Stimulated activated CD8-positive, alpha-beta memory T cell treated with anti-CD3 and anti-CD28 coated beads, Interleukin-2, amount 100 ng/mL, for 1 hour (primary cell): ENCODE results near the gene TRANK1.

Experiments used
- DNase-seq, 2 donors: peaks; one replicate each; pipeline ENCODE4 v3.0.0-alpha.2; 2020; ENCODE audit warnings: low read depth in 2 of 2

The TRANK1 gene

DNA sequence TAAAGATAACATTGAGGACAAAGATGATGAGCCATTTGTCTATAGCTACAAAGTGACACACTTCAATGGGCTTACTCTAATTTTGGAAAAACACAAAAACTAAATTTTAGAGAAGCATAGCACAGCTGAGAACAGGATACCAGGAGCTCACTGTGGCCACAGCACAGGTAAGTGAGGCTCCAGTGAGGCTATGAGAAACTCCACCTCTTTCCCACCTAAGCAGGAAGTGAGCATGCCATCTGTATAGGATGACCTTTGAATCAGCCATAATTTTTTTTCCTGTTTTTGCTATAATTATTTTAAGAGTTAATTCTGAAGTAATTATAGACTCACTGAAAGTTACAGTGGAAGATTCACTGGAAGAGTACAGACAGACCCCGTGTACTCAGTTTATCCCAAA lies 98.4 kb downstream of the TRANK1 start:
- DNase-seq = no peak

GRCh38 chr3:36843065-36844051 lies 101.5 kb downstream of the TRANK1 start:
- peak in 1 of 2 donors; percentile 5 for DNase-seq

DNA sequence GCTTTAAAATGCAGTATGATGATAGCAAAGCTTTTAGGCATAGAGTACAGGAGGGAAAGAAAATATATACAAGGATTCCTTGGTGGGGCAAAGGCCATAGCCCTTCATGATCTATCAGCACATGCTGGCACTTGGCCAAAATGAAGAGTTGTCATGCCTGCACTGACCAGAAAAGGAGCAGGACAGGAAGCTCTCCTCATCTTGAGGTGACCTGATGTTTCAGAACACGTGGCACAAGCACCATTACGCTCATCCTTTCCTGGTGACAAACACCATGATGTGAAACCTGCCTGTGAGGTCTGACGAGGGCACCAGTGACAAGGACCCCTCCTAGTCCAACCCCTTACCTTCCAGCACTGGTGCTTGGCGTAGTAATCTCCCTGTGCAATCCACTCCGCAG lies 102.6 kb downstream of the TRANK1 start:
- DNase-seq = no peak

DNA sequence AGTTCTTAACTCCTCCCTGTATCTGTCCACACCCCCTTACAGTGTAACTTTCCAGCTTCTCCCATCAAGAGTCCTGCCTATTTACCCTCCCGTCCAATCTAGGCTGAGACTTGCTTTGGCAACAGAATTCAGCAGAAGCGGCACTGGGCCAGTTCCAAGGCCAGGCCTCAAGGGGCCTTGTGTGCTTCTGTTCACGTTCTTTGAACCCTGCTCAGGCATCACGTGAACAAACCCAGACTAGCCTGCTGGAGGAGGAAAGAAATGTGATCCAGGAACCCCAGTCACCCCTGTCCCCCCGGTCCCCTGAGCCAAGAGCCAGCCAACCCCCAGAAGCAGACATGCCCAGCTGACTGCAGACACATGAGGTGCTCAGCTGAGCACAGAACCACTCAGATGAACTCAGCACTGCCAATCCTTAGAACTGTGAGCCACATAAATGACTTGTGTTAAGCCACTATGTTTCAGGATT lies 104.4 kb downstream of the TRANK1 start:
- DNase-seq = no peak

GRCh38 chr3:36837089-36837488 lies 107.8 kb downstream of the TRANK1 start:
- DNase-seq = no peak

DNA sequence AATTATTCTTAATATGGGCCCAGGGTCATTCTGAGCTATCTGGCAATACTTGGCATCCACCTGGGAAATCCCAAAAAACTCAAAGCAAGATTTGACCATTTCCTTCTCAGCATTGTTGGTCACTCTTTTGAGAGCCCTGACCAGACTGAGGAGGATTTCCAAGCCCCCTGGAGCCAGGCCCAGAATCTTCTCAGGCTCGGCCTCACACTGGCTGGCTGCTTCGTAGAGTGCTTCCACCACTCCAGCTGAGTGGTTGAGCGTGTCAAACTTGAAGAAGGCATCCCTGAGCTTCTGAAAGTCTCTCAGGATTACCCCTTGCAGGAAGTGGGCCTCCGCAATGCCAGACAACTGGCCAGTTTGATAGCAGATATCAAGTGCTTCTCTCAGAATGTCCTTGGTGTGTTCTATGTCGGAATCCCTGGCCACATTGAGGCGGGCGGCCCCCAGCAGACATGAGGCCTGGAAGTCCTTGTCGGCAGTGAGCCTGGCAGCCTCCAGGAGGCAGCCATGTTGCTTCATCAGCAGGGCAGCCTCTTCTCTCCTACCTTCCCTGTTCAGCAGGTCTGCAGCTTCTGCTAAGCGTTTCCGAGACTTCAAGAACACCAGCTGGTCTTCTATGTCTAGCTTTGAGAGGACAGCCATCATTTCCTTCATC lies 111.6 kb downstream of the TRANK1 start:
- DNase-seq = no peak

DNA sequence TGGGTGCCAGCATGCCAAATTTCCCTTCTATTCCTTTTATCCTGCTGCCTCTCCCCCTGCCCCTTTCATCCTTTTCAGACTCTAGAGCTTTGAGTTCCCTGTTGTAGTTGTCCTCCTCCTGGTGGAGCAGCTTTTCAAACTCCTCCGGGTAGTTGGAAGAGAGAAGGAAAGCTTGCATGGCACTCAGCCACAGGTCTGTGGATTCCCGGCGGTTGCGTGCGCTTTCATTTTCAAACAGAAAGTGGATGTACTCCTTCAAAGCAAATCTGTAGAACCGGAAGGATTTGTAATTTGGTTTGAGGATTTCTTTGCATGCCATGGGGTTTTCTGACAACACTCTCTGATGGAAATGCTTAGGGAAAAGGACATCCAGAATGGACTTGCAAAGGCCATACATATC lies 112.4 kb downstream of the TRANK1 start:
- DNase-seq = no peak

- no peak for DNase-seq
Measured at GRCh38 chr3:36827133-36827532, 117.7 kb downstream of the TRANK1 start.

- no peak for DNase-seq
Measured at GRCh38 chr3:36826240-36826639, 118.6 kb downstream of the TRANK1 start.

- no peak for DNase-seq
Measured at GRCh38 chr3:36824443-36824842, 120.4 kb downstream of the TRANK1 start.

DNA sequence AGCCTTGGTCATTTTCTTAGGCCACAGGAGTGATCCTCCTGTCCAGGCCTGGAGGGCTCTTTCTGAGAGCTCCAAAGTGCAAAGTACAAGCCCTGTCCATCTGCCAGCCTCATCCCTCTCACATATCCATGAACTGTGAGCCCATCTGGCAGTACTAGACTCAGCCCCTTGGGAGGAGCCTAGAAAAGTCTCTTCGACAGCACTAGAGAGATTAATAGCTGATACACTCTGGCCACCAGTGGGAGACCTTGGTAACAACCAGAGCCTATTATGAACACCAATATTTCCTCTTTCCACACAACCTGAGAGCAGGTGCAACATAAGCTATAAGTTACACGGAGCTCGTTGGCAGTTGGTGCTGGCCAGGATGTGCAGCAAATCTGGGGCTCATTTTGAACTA lies 121.0 kb downstream of the TRANK1 start:
- no peak for DNase-seq

GRCh38 chr3:36820083-36820482 lies 124.8 kb downstream of the TRANK1 start:
- no peak for DNase-seq

- DNase-seq = no peak
Measured at GRCh38 chr3:36817806-36818533, 126.9 kb downstream of the TRANK1 start.

DNA sequence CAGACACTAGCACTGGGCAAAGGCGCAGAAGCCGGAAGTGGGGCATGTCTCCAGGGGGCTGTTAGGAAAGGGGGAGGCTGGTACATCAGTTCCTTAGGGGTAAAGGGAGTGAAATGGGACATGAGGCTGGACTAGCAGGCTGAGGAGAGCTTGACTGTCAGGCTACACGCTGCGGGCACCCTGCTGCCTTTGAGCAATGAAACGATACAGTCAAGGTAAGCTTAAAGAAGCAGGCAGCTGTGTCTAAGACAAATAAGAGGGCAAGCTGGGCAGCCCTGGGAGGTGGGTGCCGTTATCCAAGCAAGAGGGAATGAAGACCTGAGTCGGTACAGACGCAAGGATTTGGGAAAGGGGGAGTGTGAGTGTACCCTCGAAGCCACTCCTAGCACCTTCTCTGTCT lies 129.5 kb downstream of the TRANK1 start:
- DNase-seq = no peak

GRCh38 chr3:36814776-36815175 lies 130.1 kb downstream of the TRANK1 start:
- DNase-seq = no peak

DNA sequence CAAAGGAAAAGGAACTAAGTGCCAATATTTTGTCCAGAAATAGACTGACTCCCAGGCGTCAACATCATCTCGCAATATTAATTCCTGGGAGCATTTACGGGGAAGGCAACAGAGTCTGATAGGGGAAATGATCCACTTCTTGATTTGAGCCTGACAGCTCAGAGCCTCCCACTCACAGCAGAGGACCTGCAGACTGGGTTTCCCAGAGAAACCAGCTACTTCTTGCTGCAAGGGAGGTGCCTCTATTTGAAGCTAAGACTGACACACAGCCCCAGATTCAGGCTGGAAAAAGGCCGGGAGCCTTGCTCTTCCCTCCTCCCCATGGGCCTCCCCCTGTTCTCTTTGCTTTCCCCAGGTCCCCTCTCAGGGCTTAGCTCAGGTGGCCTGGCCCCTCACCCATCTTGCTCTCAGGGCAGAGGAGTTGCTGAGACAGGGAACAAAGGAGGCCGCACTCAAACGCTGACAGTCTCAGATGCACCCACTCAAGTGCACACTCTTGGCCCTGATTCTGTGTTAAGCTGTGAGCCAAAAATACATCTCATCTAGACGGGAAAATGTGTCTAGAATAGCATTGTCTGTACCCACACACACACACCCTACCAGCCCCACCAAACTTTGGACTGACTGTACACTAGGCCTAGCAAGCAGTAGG lies 130.7 kb downstream of the TRANK1 start:
- no peak for DNase-seq

DNA sequence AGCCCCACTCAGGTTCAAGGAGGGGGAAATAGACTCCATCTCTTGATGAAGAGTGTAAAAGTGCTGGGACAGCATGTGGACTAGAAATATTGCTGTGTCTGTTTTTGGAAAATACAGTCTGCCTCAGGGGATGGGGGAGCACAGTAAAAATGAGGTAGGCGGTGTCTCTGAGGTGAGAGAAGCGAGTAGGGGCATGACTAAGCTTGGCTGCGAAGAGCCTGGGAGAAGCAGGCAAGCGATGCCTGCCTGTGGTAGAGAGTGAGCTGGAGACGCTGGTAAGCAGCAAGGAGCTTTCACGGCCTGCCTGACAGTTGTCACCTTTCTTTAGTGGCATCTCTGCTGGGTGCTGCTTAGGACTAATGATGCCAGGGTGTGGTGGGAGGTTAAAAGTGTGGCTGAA lies 131.5 kb downstream of the TRANK1 start:
- no peak for DNase-seq

DNA sequence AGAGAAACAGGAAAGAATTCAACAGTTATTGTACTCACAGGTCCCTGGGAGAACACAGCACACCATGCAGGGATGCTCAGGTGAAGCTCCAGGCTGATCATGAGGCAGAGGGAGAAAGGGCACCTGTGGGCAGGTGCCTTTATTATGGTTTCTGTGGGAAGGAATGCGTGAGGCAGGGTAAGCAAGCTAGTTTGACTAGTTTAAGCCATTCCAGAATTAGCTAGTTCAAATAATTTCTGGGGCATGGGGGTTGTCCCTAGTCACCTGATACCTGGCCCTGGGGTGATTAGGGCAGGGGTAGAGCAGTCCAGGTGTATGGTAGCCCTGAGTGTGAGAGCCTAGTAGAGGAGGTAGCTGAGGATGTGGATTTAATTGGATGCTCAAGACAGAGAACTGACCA lies 132.6 kb downstream of the TRANK1 start:
- DNase-seq = no peak

DNA sequence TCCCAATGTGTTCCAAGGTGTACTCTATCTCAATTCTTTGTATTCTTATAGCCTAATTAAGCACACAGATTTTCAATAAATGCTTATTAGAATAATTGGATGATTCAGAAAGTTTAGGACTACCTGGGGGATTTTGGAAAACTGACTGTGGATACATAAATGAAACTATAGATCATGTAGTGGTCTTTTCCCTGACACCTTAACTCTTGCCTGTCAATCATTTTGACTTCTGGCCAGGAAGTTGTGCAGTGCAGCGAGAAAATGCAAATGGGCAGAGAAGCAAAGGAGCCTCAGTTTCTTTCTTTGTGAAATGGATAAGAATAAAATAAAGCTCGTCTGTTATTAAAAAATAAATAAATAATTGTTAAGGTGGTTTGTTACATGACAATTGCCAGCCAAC lies 133.1 kb downstream of the TRANK1 start:
- no peak for DNase-seq

DNA sequence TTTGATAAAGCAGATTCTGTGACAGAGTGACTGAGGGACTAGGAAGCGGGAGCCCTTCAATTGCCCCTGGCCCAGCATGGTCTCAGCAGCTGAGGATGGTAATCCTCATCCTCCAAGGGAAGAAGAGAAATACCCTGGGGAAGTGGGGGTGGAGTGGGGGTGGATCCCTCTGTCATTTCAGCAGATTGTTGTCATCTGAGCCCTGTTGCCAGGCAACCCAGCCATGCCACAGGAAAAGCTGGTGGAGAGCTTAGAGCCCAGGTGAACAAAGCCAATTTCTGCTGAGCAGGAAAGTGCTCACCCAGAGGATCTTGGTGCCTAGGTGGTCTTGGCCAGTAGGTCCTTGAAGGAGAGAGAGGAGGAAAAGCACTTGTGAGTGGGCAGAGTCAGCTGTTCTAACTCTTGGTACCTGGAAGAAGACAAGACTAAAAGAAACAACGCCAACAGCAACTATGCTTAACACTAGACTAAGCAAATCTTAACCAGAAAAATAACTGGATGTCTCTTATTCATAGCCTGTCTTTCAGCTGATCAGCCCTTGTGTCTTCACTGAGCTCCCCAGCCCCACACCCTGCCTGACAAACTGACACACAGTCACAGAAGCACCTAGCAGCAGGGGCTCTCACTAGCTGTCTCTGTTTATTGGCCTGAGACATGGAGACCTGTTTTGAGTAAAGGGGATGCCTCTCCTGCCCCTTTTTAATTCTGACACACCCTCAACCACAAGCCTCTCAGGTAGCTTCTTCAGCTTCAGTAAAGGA lies 140.4 kb downstream of the TRANK1 start:
- no peak for DNase-seq
